Left lung (tissue), 10 donors: Measurements from ENCODE around the gene POLA2. TPM values are rescaled to one million over a fixed set of nuclear protein-coding genes. Genes with fewer than 3 reads are reported as not detected.

Experiments used
- ATAC-seq: fragments of 200-7000 bp; cut with Tn5 transposase; one replicate; pipeline ENCODE4 v1.9.1; 2020; ENCODE audit warnings: moderate library complexity
- DNase-seq, 4 donors: peaks; one replicate each; pipeline ENCODE4 v3.0.0-alpha.2; 2013 to 2020
- H3K27ac ChIP-seq, 2 donors: fragments of 200-600 bp; sonication (generic) in 1 of 2; one replicate each; pipeline versions ENCODE4 v1.5.0 to v1.8.0; 2020 to 2021
- H3K27me3 ChIP-seq, 2 donors: fragments of 200-600 bp; sonication (generic) in 1 of 2; one replicate each; pipeline versions ENCODE4 v1.5.0 to v1.8.0; 2020 to 2021
- H3K36me3 ChIP-seq, 2 donors: fragments of 200-600 bp; sonication (generic) in 1 of 2; one replicate each; pipeline versions ENCODE4 v1.5.0 to v1.8.0; 2020 to 2021
- H3K4me1 ChIP-seq, 2 donors: fragments of 200-600 bp; one replicate each; pipeline ENCODE4 v1.8.0; 2021
- H3K4me3 ChIP-seq, 2 donors: fragments of 200-600 bp; sonication (generic) in 1 of 2; one replicate each; pipeline versions ENCODE4 v1.5.0 to v1.8.0; 2020 to 2021; ENCODE audit warnings: mild to moderate bottlenecking in 1 of 2
- H3K9me3 ChIP-seq, 2 donors: fragments of 200-600 bp; sonication (generic) in 1 of 2; one replicate each; pipeline versions ENCODE4 v1.5.0 to v1.8.0; 2020 to 2021
- intact Hi-C, 2 donors: fragments of 100-400 bp; cut with DNase I; formaldehyde crosslinking; loops; one replicate each; pipeline versions ENCODE4 v1.11.2 to v1.14.2; 2022
- polyA plus RNA-seq, 6 donors: library from polyadenylated mRNA; unstranded; fragments of 120-200 nt; gene quantifications; one replicate each; pipeline ENCODE4 v1.2.1, GENCODE V29; 2013; ENCODE audit not compliant: insufficient read length in 6 of 6
- total RNA-seq, 2 donors: library from RNA; stranded (reverse); fragmentation: NEBNext Ultra II Directional; extraction: Animal tissue kit (Norgen Biotek cat#: 25700); gene quantifications; one replicate each; pipeline ENCODE4 v1.2.1, GENCODE V29; 2021
- TF ChIP-seq, protein P1 (sequence below), 2 donors: fragments of 200-600 bp; sonication (generic) in 1 of 2; IDR thresholded peaks; one replicate each; pipeline versions ENCODE4 v1.5.0 to v1.8.0; 2021; ENCODE audit warnings: antibody characterized with exemption in 2 of 2
- donor health status: DM: no; HTN: yes; CAD: no.
- donor health status: DM: no; HTN: no; CAD: no.

The POLA2 gene
- total and polyA plus RNA-seq, 8 donors: 9.4 to 30.2 (median 21.1) TPM

DNA sequence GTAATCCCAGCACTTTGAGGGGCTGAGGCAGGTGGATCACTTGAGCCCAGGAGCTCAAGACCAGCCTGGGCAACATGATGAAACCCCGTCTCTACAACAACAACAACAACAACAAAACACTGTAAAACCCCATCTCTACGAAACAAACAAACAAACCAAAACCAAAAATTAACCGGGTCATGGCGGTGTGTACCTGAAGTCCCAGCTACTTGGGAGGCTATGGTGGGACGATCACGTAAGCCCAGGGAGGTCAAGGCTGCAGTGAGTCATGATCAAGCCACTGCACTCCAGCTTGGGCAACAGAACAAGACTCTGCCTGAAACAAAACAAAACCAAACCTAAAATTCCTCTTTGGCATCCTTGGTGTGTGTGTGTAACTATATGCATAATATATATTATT lies 7.0 kb upstream of the POLA2 start:
- ATAC-seq: no peak
- TF ChIP-seq, protein P1, sequence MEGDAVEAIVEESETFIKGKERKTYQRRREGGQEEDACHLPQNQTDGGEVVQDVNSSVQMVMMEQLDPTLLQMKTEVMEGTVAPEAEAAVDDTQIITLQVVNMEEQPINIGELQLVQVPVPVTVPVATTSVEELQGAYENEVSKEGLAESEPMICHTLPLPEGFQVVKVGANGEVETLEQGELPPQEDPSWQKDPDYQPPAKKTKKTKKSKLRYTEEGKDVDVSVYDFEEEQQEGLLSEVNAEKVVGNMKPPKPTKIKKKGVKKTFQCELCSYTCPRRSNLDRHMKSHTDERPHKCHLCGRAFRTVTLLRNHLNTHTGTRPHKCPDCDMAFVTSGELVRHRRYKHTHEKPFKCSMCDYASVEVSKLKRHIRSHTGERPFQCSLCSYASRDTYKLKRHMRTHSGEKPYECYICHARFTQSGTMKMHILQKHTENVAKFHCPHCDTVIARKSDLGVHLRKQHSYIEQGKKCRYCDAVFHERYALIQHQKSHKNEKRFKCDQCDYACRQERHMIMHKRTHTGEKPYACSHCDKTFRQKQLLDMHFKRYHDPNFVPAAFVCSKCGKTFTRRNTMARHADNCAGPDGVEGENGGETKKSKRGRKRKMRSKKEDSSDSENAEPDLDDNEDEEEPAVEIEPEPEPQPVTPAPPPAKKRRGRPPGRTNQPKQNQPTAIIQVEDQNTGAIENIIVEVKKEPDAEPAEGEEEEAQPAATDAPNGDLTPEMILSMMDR (IDR thresholded peaks at IDR 0.05): no peak
- DNase-seq: no peak
- no peaks in the 10 kb centered on the region for H3K4me1 ChIP-seq
- no peak overlapping the region for H3K27ac ChIP-seq
- no peaks in the 10 kb centered on the region for H3K27me3 ChIP-seq
- H3K4me3 ChIP-seq: no peak overlapping the region
- no peaks in the 10 kb centered on the region for H3K36me3 ChIP-seq
- H3K9me3 ChIP-seq: no peaks in the 10 kb centered on the region
- intact Hi-C loops: no loop called here

DNA sequence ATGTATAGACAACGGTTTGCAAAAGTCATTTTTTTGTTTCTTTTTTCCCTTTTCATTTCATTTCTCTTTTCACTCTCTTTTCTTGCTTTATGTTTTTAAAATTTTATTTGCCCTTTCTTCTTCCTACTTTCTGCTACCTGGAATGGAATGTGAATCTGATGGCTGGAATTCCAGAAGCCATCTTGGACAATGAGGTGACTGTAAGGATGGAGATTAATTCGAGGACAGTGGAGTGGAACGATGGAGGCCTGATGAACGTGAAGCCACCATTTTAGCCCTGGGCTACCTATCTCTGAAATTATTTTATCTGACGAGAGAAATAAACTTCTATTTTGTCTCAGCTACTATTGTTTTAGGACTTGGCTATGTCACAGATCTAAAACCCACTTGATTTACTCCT lies 2.8 kb upstream of the POLA2 start:
- Histone ChIP-seq H3K4me1 (peaks cover 7 to 23% of the 10 kb centered on the region in 2 donors), H3K36me3 (no peaks in the 10 kb centered on the region), H3K9me3 (no peaks in the 10 kb centered on the region), H3K4me3 (no peak overlapping the region), H3K27ac (no peak overlapping the region), H3K27me3 (no peaks in the 10 kb centered on the region)
- intact Hi-C loops: no loop called here
- ATAC-seq: no peak
- DNase-seq: no peak
- TF ChIP-seq, protein P1 (IDR thresholded peaks at IDR 0.05): no peak

DNA sequence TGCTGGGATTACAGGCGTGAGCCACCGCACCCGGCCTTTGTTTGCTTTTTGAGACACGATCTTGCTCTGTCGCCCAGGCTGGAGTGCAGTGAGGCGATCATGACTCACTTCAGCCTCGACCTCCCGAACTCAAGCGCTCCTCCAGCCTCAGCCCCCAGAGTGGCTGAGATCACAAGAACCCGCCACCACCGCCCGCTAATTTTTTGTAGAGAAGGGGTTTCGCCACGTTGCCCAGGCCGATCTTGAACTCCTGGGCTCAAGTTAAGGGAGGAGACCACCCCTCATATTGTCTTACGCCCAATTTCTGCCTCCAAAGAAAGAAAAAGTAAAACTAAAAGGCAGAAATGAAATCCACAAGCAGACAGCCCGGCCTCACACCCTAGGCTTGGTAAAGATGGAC lies 1.5 kb upstream of the POLA2 start:
- no peaks in the 10 kb centered on the region for H3K9me3 ChIP-seq
- H3K27ac ChIP-seq: no peak overlapping the region
- H3K27me3 ChIP-seq: no peaks in the 10 kb centered on the region
- H3K4me1 ChIP-seq: peaks cover 7 to 32% of the 10 kb centered on the region in 2 donors
- H3K4me3 ChIP-seq: no peak overlapping the region
- H3K36me3 ChIP-seq: peaks cover 0 to 6% of the 10 kb centered on the region in 2 donors
- no peak for DNase-seq
- no peak for ATAC-seq
- intact Hi-C loops: no loop called here
- TF ChIP-seq, protein P1 (IDR thresholded peaks at IDR 0.05): no peak

DNA sequence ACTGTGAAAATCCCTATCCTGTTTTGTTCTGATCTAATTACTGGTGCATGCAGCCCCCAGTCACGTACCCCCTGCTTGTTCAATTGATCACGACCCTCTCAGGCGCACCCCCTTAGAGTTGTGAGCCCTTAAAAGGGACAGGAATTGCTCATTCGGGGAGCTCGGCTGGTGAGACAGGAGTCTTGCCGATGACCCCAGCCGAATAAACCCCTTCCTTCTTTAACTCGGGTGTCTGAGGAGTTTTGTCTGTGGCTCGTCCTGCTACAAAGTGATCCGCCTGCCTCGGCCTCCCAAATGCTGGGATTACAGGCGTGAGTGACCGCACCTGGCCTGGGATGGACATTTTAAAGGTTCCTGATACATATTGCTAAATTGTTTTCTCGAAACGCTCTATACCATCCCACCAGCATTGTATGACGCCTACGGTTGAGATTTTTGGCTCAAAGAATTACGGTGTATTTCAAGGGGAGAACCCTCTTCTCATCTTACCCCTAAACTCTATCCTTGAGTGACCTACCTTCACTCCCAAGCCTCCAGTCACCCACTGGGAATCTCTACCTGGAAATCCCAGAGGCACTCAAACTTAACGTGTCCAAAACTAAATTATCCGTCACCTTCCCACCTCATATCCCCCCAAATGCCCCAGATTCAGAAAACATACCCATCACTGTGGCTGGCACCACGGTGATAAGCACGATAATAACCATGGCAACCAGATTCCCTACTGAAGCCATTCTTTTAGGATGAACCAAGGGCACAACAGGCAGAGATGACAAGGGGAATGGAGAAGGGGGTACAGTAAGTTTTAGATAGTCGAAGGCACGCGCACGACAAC lies 789 bp upstream of the POLA2 start:
- H3K4me1 ChIP-seq: peaks cover 7 to 32% of the 10 kb centered on the region in 2 donors
- H3K36me3 ChIP-seq: peaks cover 0 to 11% of the 10 kb centered on the region in 2 donors
- peak overlapping the region; percentile 88 to 94 for H3K27ac ChIP-seq
- no peaks in the 10 kb centered on the region for H3K9me3 ChIP-seq
- H3K4me3 ChIP-seq: peak overlapping the region; percentile 82 to 85
- intact Hi-C loops: no loop called here
- no peaks in the 10 kb centered on the region for H3K27me3 ChIP-seq
- DNase-seq (no peak), ATAC-seq (no peak)
- TF ChIP-seq, protein P1 (IDR thresholded peaks at IDR 0.05): no peak

DNA sequence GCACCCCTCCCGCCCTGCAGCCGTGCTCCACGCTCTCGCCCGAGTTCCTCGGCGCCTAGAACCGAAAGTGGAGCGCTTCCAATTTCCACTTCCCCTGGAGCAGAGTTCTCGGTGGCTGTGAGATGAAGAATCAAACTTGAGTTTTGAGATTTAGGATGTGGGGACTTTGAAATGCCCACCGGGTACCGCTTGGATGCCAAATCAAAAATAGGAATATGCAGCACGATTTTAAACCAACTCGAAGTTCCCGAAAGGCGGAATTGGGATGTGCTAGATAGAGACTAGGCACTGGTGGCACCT lies 569 bp downstream of the POLA2 start:
- TF ChIP-seq, protein P1 (IDR thresholded peaks at IDR 0.05): no peak
- peak in 2 of 4 donors; percentile 52 to 73 for DNase-seq
- peaks cover 7 to 32% of the 10 kb centered on the region in 2 donors for H3K4me1 ChIP-seq
- no peaks in the 10 kb centered on the region for H3K27me3 ChIP-seq
- H3K4me3 ChIP-seq: peak overlapping the region; percentile 82 to 85
- no peaks in the 10 kb centered on the region for H3K9me3 ChIP-seq
- peak overlapping the region; percentile 88 to 94 for H3K27ac ChIP-seq
- H3K36me3 ChIP-seq: peaks cover 0 to 21% of the 10 kb centered on the region in 2 donors
- intact Hi-C loops: no loop called here
- peak; percentile 68 for ATAC-seq
